Prostate gland (tissue), 2 donors: Measurements from ENCODE around the gene MAPK8IP3.

ENCODE experiments used
- CTCF ChIP-seq, 4 experiments: fragments of 200-600 bp in 2 of 4; fragments of 450-650 bp in 2 of 4; sonication (generic) in 2 of 4; IDR thresholded peaks; 1 replicate in 3 of 4; 2 replicates in 1 of 4; pipeline ENCODE4 v1.5.1; 2016 to 2019; ENCODE audit warnings: antibody characterized with exemption in 4 of 4, mild to moderate bottlenecking in 2 of 4, moderate library complexity in 2 of 4
- POLR2A ChIP-seq: fragments of 450-650 bp; IDR thresholded peaks from one replicate; pipeline ENCODE4 v1.6.1; 2016; ENCODE audit warnings: antibody characterized with exemption, mild to moderate bottlenecking

- TF ChIP-seq CTCF (IDR thresholded peaks at IDR 0.05) = no peak
- no peak for TF ChIP-seq POLR2A
Measured at GRCh38 chr16:1785846-1786170, 79.8 kb downstream of the MAPK8IP3 start.
